OCI-LY3 (cell line): ENCODE results near the gene DDX10.

Source experiments
- CTCF ChIP-seq: fragments of 200-600, 300-600 bp; sonication (generic); IDR thresholded peaks from 2 replicates; pipeline ENCODE4 v1.5.1; 2014; ENCODE audit warnings: antibody characterized with exemption, low read length, low read depth
- EZH2phosphoT487 ChIP-seq: fragments of 200-600 bp; shearing (Covaris generic); IDR thresholded peaks from 2 replicates; pipeline ENCODE4 v1.6.1; 2018; ENCODE audit warnings: antibody characterized with exemption, mixed run types, low read depth

- TF ChIP-seq CTCF (no peak), EZH2phosphoT487 (no peak)
Observed at GRCh38 chr11:108733479-108734116, 68.7 kb downstream of the DDX10 start.
